ENCODE results near the gene FLOT2.

GRCh38 chr17:28917029-28917428 is 19.5 kb upstream of the FLOT2 start:
- no peak for TF ChIP-seq CTCF (IDR thresholded peaks at IDR 0.05)
- TF ChIP-seq POLR2A (IDR thresholded peaks at IDR 0.05): no peak

Data from uterus (tissue), 2 donors.